HEK293 (cell line): ENCODE results near the gene TMEM11.

Experiments
- CTCF ChIA-PET: fragments of 350-600 bp; formaldehyde crosslinking; extraction: SDS; loops from one replicate; lab custom pipeline; 2021; ENCODE audit warnings: antibody characterized with exemption; lab: Yijun Ruan, JAX
- POLR2A ChIA-PET: fragments of 300-600 bp; formaldehyde crosslinking; extraction: SDS; loops from one replicate; lab custom pipeline; 2020; ENCODE audit warnings: antibody characterized with exemption, inconsistent platforms; lab: Yijun Ruan, JAX
- H3K27ac ChIP-seq: fragments of 200-500 bp; sonication (Bioruptor generic); 2 replicates; pipeline ENCODE4 v1.5.1; 2014; ENCODE audit warnings: low read depth, low read length, control low read depth, inconsistent platforms; ENCODE audit errors: extremely low read depth
- H3K36me3 ChIP-seq, 2 experiments: fragments of 200-500 bp in 1 of 2; sonication (Bioruptor generic) in 1 of 2; 1 replicate in 1 of 2; 2 replicates in 1 of 2; pipeline ENCODE4 v1.5.1; 2014 to 2017; ENCODE audit warnings: inconsistent platforms in 2 of 2, low read length in 2 of 2; ENCODE audit not compliant: control insufficient read depth in 2 of 2, insufficient read depth in 1 of 2
- H3K4me1 ChIP-seq: fragments of 200-500 bp; sonication (Bioruptor generic); 2 replicates; pipeline ENCODE4 v1.5.1; 2014; ENCODE audit warnings: mild to moderate bottlenecking, low read length, inconsistent platforms; ENCODE audit not compliant: control insufficient read depth, insufficient read depth
- H3K4me3 ChIP-seq: 2 replicates; pipeline ENCODE4 v1.5.1; 2011; ENCODE audit warnings: low read depth, mild to moderate bottlenecking, control low read depth, low read length, moderate library complexity
- H3K9me3 ChIP-seq: fragments of 200-500 bp; sonication (Bioruptor generic); 2 replicates; pipeline ENCODE4 v1.5.1; 2014; ENCODE audit warnings: low read depth, low read length, inconsistent platforms; ENCODE audit not compliant: control insufficient read depth, insufficient read depth
- BCL11A ChIP-seq: fragments of 450-650 bp; formaldehyde crosslinking; IDR thresholded peaks from 2 replicates; pipeline ENCODE4 v1.5.1; 2016; ENCODE audit warnings: low read depth, missing biosample characterization, missing genetic modification characterization
- MEIS1 ChIP-seq: sonication (generic); formaldehyde crosslinking; IDR thresholded peaks from 2 replicates; pipeline ENCODE4 v1.8.1; 2022; ENCODE audit warnings: missing genetic modification reagents, mild to moderate bottlenecking, borderline replicate concordance
- ZNF133 ChIP-seq: fragments of 450-650 bp; formaldehyde crosslinking; IDR thresholded peaks from 2 replicates; pipeline ENCODE4 v1.5.1; 2016; ENCODE audit warnings: missing biosample characterization, missing genetic modification characterization
- ZNF354C ChIP-seq: fragments of 450-650 bp; formaldehyde crosslinking; IDR thresholded peaks from 2 replicates; pipeline ENCODE4 v1.5.1; 2016; ENCODE audit warnings: missing biosample characterization, missing genetic modification characterization, low read depth, borderline replicate concordance
- ZNF423 ChIP-seq: fragments of 450-650 bp; formaldehyde crosslinking; IDR thresholded peaks from 2 replicates; pipeline ENCODE4 v1.5.1; 2016; ENCODE audit warnings: missing biosample characterization, missing genetic modification characterization
- ZNF707 ChIP-seq: fragments of 450-650 bp; formaldehyde crosslinking; IDR thresholded peaks from 2 replicates; pipeline ENCODE4 v1.5.1; 2016; ENCODE audit warnings: missing biosample characterization, missing genetic modification characterization
- TF ChIP-seq, protein P1 (sequence below): fragments of 450-650 bp; formaldehyde crosslinking; IDR thresholded peaks from 2 replicates; pipeline ENCODE4 v1.5.1; 2016; ENCODE audit warnings: missing biosample characterization, missing genetic modification characterization, low read depth
- TF ChIP-seq, protein P2 (sequence below): fragments of 450-650 bp; formaldehyde crosslinking; conservative IDR thresholded peaks from 2 replicates; pipeline ENCODE4 v1.5.1; 2016; ENCODE audit warnings: low read depth, missing biosample characterization, missing genetic modification characterization

Gene TMEM11

DNA sequence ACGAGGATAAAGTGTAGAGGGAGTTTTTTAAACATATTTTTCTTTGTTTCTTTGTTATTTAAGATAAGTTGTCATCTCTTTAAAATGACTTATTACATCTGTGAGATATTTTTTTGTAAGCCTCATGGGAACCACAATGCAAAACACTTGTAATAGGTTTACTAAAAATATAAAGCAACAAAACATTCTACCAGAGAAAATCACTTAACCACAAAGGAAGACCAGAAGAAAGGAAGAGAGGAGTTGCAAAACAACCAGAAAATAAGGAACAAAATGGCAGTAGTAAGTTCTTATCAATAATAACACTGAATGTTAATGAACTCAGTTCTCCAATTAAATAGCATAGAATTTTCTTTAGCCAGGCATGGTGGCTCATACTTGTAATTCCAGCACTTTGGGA is 64.3 kb downstream of the TMEM11 start:
- CTCF ChIA-PET = no interaction called here
- no peak for TF ChIP-seq ZNF707 (tag by site-specific recombination)
- TF ChIP-seq MEIS1 = no peak
- TF ChIP-seq, protein P1, sequence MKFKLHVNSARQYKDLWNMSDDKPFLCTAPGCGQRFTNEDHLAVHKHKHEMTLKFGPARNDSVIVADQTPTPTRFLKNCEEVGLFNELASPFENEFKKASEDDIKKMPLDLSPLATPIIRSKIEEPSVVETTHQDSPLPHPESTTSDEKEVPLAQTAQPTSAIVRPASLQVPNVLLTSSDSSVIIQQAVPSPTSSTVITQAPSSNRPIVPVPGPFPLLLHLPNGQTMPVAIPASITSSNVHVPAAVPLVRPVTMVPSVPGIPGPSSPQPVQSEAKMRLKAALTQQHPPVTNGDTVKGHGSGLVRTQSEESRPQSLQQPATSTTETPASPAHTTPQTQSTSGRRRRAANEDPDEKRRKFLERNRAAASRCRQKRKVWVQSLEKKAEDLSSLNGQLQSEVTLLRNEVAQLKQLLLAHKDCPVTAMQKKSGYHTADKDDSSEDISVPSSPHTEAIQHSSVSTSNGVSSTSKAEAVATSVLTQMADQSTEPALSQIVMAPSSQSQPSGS = no peak
- no peak for TF ChIP-seq BCL11A (tag by site-specific recombination)
- TF ChIP-seq, protein P2, sequence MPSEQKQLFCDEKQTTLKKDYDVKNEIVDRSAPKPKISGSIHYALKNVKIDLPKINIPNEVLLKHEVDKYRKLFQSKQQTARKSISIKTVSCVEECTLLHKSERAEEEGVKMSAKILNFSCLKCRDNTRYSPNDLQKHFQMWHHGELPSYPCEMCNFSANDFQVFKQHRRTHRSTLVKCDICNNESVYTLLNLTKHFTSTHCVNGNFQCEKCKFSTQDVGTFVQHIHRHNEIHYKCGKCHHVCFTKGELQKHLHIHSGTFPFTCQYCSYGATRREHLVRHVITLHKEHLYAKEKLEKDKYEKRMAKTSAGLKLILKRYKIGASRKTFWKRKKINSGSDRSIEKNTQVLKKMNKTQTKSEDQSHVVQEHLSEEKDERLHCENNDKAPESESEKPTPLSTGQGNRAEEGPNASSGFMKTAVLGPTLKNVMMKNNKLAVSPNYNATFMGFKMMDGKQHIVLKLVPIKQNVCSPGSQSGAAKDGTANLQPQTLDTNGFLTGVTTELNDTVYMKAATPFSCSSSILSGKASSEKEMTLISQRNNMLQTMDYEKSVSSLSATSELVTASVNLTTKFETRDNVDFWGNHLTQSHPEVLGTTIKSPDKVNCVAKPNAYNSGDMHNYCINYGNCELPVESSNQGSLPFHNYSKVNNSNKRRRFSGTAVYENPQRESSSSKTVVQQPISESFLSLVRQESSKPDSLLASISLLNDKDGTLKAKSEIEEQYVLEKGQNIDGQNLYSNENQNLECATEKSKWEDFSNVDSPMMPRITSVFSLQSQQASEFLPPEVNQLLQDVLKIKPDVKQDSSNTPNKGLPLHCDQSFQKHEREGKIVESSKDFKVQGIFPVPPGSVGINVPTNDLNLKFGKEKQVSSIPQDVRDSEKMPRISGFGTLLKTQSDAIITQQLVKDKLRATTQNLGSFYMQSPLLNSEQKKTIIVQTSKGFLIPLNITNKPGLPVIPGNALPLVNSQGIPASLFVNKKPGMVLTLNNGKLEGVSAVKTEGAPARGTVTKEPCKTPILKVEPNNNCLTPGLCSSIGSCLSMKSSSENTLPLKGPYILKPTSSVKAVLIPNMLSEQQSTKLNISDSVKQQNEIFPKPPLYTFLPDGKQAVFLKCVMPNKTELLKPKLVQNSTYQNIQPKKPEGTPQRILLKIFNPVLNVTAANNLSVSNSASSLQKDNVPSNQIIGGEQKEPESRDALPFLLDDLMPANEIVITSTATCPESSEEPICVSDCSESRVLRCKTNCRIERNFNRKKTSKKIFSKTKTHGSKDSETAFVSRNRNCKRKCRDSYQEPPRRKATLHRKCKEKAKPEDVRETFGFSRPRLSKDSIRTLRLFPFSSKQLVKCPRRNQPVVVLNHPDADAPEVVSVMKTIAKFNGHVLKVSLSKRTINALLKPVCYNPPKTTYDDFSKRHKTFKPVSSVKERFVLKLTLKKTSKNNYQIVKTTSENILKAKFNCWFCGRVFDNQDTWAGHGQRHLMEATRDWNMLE = no peak
- TF ChIP-seq ZNF354C (tag by site-specific recombination) = no peak
- no peak for TF ChIP-seq ZNF133 (tag by site-specific recombination)
- no peak for TF ChIP-seq ZNF423 (tag by site-specific recombination)
- Histone ChIP-seq H3K4me1 (no peaks in the 10 kb centered on the region), H3K9me3 (peaks cover 10% of the 10 kb centered on the region), H3K4me3 (no peak overlapping the region), H3K36me3 (peaks cover 3 to 4% of the 10 kb centered on the region in 2 experiments; a peak in 2 of 3 replicates), H3K27ac (no peak overlapping the region)
- POLR2A ChIA-PET = no interaction called here
